Lung microvascular endothelial cell (primary cell): Measurements from ENCODE around the gene FERMT2. TPM values are rescaled to one million over a fixed set of nuclear protein-coding genes. Genes with fewer than 3 reads are reported as not detected.
A peak's percentile ranks its signal among the peaks of the same experiment; 100 is the strongest.
"Not testable (repeated sequence)": the region's sequence is repeated elsewhere in the genome, so short reads cannot be mapped to it uniquely, and the experiment has no call there.

Experiments used
- DNase-seq, 2 donors: peaks; one replicate each; pipeline versions ENCODE4 v3.0.0 to v3.0.0-alpha.2; 2010; ENCODE audit warnings: low read depth in 2 of 2
- total RNA-seq: library from RNA; depleted of rRNA; stranded (reverse); fragments of >200 nt; gene quantifications from 2 replicates; pipeline ENCODE4 v1.2.1, GENCODE V29; 2014

Gene FERMT2
- total RNA-seq, 1 donor from 2014 or later, result 61.3 TPM

- DNase-seq, result no peak
Observed at GRCh38 chr14:52868911-52869618, 81.8 kb downstream of the FERMT2 start.

- DNase-seq, result not testable (repeated sequence)
Observed at GRCh38 chr14:52864893-52865292, 86.0 kb downstream of the FERMT2 start.

- DNase-seq, result no peak
Observed at GRCh38 chr14:52863334-52863700, 87.5 kb downstream of the FERMT2 start.

DNA sequence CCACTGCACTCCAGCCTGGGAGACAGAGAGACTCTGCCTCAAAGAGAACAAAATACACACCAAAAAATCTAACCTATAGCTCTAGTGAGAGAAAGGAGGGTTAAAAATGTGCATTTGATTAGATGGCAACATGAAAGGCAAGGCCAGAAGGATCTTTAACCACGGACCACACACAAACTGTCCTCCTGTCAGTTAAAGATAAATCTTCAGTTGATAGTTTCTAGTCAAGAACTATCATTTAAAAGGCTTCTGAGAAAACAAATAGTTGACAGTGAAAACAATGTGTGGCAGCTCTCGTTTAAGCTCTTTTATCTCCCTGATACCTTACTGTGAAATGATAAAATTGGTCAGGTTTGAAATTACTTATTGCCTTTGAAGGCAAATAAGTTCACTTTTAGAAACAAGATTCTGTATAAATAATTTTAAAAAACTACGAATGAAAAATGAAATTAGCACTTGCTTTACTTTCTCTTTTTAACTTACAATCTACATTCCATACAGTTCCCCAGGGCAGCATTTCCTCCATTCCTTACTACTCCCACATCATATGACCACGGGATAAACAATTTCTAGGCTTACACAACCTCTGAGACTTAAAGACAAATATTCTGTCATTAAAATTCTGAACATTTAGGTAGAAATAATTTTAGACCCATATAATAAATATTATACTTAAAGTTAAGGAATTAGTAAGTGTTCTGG is 88.1 kb downstream of the FERMT2 start:
- DNase-seq, result peak; percentile 11 to 45

DNA sequence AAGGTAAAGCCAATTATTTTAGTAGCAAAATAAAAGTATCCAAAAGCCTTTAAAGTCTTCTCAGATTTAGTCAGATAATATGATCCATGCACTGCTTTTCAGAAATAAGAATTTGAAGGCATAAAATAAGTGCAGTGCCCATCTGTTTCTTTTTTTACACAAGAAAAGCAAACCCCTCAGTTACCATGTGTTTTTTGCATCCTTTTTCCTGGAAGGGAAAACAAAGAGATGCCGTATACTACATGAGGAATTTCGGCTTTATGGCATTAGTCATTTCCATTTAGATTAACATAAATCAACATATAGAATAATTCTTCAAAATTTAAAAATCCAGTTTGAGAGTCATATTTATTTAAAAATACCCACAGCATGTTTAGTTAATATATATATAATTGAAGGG is 89.4 kb downstream of the FERMT2 start:
- DNase-seq, result no peak

DNA sequence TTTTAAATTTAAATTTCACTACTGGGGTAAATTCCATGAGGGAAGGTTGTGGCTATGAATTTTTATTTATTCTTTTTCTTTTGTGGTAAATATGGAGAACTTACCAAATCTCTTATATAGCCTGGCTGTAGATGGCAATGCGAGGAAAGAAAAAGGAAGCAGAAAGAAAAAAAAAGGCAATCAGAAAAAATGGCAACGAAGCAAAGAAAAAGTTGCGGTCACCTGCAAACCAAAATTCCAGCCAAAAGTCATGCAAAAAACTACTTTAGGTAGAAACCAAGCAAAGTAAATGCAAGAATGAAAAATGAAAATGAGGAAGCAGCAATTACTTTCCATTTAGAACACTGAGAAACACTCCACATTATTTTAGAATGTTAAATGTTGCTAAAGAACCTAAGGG is 89.9 kb downstream of the FERMT2 start:
- DNase-seq, result no peak

- DNase-seq, result no peak
Observed at GRCh38 chr14:52860209-52860608, 90.6 kb downstream of the FERMT2 start.

- DNase-seq, result no peak
Observed at GRCh38 chr14:52856139-52856538, 94.7 kb downstream of the FERMT2 start.

DNA sequence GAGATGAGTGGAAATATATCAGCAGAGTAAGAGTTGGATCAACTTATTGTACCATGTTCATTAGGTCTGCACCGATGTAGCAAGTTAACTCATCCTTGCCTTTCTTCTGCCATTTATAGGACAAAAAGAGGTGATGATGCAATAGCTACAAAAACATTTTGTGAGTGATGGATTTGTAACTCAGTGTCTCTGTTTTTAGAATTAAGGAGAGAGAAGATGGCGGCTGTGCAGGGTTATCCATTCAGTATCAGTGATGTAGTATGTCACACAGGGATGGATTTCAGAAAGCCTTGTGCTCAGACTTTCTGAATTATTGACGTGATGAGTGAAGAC is 97.4 kb downstream of the FERMT2 start:
- DNase-seq, result no peak

GRCh38 chr14:52852810-52853521 is 97.9 kb downstream of the FERMT2 start:
- peak in 1 of 2 donors; percentile 24 for DNase-seq

DNA sequence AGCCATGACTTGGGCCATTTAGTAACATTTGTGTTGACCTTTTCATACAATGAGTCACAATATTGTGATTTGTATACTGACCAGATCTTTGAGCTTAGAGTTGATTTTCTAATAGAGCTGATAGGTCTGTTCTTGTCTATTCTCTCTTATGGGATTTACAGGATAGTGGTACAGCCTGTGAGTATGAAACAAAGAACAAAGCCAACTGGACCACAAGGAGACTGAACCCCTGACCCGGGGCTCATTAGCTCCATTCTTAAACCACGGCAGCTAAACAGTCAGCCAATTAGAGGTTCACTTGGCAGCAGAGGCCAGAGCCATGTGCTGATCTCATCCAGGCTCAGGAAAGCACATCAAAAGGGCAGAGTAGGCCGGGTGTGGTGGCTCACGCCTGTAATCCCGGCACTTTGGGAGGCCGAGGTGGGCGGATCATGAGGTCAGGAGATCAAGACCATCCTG is 100.4 kb downstream of the FERMT2 start:
- DNase-seq, result no peak

GRCh38 chr14:52848626-52849025 is 102.2 kb downstream of the FERMT2 start:
- no peak for DNase-seq

DNA sequence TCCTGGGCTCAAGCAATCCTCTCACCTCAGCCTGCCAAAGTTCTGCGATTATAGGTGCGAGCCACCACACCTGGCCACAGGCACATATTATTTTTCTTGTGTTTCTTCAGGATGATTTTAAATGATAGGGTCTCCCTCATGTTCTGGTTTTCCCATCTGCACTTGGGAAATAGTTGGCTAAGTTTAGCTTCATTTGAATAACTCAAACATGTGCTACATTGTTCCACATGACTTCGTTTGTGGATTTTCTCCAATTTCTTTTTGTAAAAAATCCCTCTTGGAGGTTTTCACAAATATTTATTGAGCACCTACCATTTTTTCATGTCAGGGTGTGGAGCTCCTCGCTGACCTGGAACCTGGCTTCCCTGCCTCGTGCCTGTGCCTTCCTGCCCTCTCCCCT is 104.3 kb downstream of the FERMT2 start:
- DNase-seq, result no peak

GRCh38 chr14:52845081-52845480 is 105.8 kb downstream of the FERMT2 start:
- DNase-seq, result no peak

DNA sequence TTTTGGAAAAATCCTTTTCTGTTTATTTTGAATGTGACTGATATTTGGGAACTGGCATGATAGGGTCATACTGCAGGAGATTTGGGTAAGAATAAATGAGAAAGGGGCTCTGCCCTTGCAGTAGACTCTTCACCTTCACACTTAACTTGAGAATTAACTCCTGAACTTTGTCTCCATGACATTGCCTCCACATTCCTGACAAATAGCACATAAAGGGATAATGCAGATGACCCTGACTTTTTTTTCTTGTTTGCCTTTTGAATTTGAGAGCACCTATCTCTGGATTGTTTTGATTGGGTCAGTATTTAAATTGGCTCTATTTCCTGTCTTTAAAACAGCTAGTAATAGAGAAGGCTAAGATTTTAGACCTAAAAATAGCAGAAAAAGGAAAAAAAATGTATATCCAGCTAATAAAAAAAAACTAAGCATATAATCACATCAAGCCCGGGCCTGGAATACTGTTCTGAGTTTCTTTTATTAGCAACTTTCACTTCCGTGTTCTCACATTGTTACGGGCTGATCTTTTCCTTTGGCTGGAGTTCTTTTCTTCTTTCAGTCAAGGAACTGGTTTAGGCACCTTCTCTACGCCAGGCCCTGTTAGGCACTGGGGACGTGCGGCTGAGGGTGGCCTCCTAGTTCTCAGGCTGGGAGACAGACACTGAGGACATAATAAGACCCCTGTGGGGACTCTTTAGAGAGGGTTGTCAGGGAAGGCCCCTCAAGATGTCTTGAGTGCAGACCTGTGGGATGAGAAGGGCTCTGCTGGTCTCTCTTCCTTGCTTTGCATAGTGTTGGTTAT is 106.4 kb downstream of the FERMT2 start:
- peak; percentile 22 to 39 for DNase-seq

DNA sequence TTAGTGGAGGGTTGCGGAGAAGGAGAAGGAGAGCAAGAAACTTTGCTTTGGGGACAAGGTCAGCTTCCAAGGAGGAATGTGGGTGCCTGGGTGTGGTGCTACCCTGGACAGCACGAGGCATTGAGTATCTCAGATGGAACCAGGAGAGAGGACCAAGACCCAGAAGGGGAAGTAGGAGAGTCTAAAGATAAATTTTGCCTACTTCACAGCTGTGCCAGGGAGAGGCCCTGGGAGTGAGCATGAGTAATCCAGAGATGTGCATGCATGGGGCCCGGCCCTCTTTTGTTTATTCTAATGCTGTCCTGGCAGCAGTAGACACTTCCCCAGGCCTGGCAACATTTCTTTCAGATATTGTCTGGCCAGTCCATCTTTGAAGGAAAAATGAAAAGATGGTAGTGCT is 110.0 kb downstream of the FERMT2 start:
- peak in 1 of 2 donors; percentile 67 for DNase-seq

DNA sequence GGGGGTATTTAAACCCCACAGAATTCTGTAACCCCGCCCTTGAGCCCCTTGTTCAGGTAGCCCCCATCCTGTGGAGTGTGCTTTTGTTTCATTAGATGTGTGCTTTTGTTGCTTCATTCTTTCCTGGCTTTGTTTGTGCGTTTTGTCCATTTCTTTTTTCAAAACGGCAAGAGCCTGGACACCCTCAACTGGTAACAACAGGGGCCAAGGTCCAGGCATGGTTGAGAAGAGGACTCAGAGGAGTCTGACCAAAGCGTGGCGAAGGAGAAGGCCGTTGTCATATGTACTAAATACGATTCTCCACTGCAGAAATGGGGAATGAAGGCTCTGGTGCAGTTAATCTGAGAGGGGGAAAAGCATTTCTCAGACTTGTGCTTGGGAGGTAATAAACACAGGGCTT is 113.4 kb downstream of the FERMT2 start:
- DNase-seq, result no peak

DNA sequence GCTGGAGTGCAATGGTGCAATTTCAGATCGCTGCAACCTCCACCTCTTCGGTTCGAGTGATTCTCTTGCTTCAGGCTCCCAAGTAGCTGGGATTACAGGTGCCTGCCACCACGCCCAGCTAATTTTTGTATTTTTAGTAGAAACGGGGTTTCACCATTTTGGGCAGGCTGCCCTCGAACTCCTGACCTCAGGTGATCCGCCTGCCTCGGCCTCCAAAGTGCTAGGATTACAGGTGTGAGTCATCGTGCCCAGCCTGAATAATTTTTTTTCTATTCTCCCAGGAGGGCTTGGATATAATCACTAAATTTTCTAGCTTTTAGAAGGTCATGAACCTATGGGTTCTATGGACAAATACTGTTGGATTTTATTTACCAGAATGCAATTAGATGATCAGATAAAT is 114.8 kb downstream of the FERMT2 start:
- DNase-seq, result no peak

GRCh38 chr14:52835122-52835903 is 115.5 kb downstream of the FERMT2 start:
- DNase-seq, result peak in 1 of 2 donors; percentile 61

DNA sequence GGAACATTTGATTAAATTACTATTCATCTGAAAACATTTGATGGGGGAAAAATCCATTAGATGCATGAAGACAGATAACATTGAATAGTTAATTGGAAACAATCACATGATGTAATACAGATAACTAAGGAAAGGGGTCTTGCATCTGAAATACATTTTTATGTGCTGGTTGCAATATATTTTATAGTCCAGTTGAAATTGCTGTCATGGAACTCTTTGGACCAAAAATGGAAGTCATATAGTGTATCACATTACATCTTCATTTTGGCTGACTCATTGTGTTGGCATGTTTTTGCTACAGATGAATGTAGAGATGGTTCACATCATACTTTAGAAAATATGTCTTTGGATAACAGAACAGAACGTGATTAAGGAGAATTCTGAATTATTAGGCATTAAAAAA is 116.4 kb downstream of the FERMT2 start:
- DNase-seq, result peak; percentile 31 to 72

DNA sequence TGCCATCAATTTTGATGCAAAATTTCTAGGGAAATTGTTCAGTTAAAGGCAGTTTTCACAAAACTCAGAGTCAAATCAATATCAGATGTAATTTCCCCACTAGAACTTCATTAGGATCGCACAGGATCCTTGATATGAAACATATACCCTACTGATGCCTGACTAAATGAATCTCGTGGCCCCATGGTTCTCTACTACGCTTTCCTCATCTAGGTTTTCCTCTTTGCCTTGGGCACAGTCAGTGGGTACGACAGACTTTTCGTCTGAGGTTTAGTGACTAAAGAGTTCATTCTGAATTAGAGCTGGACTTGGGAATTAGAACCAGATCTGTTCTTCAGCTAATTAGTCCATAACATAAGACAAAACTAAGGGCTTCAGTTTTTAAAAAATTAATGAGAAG is 117.0 kb downstream of the FERMT2 start:
- DNase-seq, result no peak
